OCI-M1 (cell line): Measurements from ENCODE around the gene IL1RN.

Experiments
- DNase-seq: peaks from one replicate; lab custom pipeline; 2025; lab: John Stamatoyannopoulos, UW

IL1RN gene

DNA sequence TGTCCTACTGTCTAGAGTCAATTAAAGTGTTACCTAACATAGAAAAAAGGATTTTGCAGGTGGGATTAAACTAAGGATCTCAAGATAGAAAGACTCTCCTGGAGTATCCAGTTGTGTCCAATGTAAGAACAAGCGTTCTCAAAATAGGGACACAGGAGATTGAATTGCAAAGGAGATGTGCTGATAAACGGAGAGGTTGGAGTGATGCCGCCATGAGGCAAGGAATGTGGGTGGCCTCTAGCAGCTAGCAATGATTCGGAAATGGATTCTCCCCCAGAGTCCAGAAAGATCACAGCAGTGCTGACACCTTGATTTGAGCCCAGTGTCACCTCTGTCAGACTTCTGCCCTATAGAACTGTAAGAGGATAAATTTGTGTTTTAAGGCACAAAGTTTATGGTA lies 24.1 kb upstream of the IL1RN start:
- DNase-seq: no peak

DNA sequence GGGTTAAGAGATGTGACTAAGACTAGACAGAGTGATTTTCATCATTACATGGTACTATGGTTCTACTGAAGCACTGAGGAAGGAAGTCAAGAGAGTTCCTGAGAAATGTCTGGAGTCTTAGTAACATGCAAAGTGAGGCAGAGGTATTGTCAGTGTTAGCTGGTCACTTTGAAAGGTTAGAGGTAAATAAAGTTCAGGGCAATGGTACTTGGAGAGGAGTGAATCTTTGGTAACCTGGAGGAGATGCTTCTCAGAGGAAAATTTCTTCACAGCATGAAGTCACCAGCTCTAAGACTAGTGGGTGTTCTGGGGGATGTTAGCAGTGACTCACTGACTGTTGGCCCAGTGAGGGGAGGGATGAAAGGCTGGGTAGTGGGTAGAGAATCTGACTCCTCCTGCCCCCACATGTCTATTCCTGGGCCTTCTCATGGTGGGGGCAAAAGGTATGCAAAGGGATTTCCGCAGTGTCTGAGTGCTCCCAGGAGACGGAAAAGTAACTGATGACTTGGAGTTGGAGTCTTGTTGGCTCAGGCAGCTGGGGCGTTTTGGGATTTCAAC lies 23.3 kb upstream of the IL1RN start:
- no peak for DNase-seq

DNA sequence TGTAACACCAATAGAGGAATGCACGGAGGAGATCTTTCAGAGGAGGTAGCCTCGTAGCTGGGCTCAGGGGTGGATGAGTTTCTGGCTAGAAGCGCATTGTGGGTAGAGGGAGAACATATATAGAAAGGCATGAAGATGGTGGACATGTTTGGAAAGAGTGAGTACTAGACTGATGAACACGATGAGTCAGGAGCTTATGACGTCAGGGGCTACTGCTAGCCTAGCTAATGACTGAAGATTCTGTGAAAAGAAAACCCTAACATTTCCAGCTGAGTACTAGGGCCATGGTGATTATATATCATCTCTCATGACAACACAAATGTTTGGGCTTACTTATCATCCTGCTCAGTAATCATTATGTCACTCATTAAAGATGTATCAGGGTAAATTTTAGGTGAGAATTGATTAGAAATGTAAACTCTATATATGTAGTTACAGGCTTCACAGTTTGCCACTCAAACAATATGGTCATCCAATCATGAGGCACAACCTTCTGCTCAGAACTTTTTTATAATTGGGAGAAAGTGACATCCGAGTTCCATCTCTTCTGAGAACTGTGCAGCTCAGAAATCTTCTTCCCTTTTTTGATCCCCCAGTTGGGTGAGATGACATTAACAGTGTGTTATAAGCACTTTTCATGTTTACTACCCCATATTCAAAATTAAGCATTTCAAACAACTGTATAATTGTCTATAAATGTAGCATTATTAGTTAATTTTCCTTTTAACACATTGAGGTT lies 22.2 kb upstream of the IL1RN start:
- peak; percentile 27 for DNase-seq

DNA sequence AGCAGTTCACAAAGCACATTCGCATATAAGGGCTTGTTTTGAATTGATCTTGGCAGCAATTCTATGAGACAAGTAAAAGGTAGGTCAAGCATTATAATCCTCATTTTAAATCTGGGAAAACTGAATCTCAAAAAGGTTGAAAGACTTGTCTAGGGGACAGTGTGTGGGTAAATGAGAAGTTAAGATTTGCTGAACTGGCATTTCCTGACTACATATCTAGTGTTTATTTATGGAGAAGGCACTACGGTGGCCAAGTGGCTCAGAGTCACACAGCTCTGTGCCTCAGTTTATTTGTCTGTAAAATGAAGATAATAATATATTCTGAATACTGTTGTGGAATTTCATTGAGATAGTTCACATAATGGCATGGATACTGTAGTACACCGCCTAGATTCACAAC lies 16.3 kb upstream of the IL1RN start:
- DNase-seq: no peak

DNA sequence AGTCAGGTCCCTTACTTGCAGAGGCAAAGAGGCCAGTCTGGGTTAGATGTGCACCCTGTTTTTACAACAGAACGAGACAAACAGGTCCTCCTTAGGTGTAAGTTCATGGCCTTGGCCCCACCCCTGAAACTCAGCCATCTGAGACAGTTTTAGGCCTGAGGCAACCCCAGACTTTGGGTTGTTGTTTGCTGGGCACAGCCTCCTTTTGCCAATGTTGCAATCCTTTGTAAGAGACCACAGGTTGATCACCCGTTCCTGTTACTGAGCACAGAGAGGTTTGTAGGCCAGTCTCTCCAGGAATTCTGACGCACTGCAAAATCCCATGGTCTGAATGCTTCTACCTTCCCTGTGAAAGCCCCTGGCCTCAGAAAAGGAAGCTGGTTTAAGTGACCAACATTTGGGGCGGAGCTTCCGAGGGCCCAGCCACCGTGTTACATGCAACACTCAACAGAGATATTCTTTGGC lies 15.5 kb upstream of the IL1RN start:
- no peak for DNase-seq

DNA sequence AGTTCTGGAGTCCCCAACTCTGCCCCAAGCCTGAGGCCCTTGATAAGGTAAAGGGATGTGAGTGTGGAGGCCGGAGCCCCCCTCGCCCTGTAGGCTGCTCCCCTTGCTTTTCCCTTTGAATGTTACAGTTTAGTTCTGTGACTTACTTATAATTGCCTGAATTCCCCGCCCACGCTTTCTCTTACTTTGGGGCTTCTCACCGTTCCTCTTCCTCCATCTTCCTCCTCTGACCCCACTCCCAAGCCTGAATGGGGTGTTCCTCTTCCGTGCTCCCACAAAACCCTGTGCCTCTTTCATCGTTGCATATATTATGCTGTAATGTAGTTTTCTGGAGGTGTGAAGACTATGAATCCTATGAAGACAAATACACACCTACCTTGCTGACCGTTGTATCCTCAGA lies 15.0 kb upstream of the IL1RN start:
- DNase-seq: no peak

DNA sequence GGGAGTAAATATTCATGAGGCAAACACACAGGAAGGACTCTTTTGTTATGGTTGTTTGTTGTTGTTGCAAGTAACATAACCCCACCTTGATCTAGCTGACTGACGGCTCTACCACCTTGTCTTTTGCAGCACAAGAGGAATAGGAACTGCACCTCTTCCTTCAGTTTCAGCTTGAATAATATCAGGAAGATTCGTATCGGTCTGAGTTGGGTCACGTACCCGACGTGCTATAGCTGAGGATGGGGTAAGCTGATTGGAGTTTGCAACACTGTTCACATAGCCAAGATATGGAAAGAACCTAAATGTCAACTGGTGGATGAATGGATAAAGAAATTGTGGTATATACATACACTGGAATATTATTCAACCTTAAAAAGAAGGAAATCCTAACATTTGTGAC lies 14.5 kb upstream of the IL1RN start:
- DNase-seq: no peak

DNA sequence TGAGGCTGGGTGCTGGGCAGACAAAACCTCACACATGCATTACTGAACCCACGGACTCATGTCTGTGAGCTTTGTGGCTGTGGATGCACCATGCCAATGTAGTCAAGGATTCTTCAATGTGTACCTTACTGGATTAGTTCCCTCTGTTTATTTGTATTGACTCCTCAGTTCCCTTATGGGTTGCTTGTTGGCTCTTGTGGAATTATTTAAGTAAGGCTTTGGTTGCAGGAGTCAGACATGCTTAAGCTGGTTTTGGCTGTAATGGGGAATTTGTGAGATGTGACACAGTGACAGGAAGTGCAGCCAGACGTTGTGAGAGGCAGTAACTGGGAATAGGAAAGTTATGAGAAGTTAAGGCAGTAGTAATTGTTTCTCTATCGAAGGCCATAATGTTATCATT lies 13.6 kb upstream of the IL1RN start:
- DNase-seq: no peak

DNA sequence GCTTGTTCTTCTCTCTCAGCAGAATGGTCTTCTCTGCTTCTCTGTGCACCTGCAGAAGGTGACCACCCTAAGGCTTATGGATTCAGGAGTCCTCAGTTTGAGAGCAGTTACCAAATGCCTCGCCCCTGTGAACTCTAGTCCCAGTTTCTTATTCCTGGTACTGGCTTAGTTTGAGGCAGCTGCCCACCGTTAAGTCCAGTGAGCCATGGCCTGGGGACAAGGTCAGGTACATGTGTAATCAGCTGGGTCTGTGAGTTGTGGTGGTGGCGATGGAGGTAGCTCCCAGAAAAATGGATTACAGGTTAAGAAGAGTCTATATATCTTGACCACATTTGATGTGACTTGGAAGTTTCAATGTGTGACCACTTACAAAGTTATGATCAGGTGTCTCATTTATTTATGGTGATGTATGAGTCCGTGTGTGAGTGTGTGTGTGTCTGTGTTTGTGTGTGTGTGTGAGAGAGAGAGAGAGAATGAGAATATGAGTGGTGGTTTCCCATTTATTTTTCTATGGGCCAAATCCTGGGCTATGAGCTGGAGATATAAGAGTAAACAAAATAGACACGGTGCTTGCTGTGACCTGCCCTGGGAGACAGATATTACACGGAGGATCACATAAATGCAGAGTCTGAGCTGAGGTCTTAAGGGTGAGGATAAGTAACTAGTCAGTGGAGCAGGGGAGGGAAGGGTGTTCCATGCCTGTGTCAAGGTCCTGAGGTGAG lies 13.0 kb upstream of the IL1RN start:
- no peak for DNase-seq

DNA sequence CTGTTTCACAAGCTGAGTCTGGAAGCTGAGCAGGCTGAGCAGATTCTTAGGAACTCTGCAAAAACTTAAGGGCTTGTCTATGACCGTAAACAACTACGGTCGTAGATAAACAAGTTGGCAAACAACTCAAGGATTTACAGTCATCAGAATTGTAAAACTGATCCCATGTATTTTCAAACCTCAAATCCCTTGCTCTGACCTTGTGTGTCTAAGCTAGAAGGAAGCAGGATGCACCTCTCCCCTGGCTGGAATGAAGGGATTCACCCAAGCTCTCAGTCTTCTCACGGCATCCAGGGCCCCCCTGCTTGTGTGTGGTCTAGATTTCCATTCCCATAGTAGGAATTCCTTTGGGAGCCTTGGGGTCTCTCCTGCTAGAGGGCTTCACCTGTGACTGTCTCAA lies 12.4 kb upstream of the IL1RN start:
- no peak for DNase-seq

DNA sequence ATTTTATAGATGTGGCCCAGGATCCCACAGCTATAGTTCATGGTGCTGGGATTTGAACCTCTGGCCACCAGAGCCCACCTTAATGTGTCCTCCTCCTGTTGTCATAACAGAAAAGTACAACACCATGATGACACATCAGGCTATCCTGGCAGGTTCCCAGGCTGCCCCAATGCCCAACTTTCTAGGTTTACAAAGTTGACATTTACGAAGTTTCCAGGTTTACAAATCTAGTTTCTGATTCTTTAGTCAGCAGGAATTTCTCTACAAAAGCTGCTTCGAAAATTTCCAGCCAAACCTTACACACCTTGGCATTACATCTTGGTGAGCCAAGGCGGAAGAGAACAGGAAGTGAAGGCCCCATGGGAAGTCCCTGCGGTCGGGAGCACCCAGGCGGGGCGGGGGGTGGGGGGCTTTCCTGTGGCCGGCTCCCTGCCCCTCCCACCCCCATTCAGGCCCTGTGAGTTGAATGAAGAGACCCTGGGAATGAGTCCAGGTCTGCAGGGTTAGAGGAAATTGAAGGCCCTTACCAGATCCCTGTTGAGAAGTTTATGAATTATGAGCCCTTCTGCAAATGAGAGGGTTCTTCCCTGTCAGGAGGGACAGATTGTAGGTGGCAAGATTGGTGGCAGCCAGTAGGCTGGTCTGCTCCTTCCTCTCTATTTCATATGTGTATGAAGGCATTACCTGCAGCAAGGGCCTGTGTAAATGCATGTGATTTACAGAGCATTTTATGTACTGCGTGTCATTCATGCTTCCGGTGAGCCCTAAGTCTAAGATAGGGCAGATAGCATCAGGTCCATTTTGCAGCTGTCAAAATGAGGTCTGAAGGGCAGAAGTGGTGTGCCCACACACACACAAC lies 11.1 kb upstream of the IL1RN start:
- DNase-seq: no peak

DNA sequence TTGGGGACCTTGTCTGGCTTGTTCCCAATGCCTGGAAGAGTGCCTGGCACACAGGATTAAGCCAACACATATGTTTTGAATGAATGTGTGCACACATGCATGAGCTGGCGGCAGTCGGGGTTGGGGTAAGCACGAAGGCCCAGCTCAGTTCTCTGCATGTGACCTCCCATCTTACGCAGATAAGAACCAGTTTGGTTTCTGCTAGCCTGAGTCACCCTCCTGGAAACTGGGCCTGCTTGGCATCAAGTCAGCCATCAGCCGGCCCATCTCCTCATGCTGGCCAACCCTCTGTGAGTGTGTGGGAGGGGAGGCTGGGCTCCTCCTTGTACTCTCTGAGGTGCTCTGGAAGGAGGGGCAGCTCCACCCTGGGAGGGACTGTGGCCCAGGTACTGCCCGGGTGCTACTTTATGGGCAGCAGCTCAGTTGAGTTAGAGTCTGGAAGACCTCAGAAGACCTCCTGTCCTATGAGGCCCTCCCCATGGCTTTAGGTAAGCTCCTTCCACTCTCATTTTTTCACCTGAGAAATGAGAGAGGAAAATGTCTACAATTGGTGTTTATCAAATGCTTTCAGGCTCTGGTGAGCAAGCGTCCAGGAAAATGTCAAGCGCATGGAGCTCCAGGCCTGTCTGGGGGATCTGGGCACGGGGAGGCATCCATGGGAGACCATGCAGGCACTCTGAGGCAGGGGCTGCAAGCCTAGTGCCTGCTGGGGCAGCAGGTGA lies 9.7 kb upstream of the IL1RN start:
- DNase-seq: peak; percentile 87

DNA sequence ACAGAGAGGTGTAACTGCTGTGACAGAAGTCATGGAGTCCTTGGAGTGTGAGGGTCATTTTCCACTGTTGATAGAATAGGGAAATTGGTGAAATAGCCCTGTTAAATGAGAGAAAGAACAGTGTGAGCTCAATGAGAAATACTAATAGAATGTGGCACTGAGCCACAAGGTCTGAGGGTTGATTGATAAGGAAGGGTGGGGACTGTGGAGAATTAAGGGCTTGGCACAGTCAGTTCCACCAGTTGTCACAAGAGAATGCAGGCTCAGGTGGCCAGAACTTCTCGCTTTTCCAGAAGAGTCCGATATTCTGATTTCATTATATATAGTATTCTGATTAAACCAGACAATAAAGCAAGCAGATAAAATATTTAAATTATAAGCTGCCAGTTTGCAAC lies 9.1 kb upstream of the IL1RN start:
- no peak for DNase-seq

DNA sequence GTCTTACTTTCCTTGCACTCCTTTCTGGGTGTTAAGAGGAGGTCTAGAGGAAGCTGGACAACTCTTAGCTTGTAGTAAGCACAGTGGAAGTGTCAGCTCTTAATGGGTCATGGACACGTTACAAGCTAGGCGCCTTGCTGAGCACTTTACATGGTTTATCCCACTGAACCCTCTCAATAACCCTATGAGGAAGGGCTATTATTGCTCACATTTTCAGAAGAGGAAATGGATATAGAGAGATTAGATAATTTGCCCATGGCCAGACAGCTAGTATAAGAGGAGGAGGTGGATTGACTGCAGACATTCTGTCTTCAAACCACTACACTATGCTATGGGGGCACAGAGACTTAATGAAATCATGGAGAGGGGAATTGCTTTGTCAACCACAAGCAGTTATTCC lies 8.3 kb upstream of the IL1RN start:
- peak; percentile 11 for DNase-seq

DNA sequence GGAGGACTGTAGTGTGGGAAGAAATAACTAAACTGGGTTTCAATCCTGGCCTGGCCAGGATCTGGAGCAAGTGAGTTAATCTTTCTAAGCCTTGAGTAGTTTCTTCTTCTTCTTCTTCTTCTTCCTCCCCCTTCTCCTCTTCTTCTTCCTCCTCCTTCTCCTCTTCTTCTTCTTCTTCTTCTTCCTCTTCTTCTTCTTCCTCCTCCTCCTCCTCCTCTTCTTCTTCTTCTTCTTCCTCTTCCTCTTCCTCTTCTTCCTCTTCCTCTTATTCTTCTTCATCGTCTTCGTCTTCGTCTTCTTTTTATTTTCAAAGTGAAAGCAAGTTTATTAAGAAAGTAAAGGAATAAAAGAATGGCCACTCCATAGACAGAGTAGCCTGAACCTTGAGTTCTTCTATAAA lies 6.5 kb upstream of the IL1RN start:
- no peak for DNase-seq

DNA sequence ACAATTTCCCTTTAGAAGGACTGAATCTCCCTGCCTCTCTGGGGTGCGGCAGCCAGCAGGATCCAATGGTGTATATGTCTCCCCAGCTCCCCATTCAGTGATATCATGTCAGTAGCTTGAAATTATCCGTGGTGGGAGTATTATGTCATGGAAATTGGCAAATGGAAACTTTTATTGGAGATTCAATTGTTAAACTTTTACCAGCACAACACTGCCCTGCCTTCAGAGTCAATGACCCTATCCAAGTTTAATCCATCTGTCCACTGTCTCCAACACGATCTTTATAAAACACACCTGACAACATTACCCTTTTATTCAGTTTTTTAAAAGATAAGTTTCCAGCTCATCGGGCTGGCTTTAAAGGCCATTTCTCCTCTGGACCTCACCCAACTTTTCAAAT lies 5.0 kb upstream of the IL1RN start:
- DNase-seq: no peak

DNA sequence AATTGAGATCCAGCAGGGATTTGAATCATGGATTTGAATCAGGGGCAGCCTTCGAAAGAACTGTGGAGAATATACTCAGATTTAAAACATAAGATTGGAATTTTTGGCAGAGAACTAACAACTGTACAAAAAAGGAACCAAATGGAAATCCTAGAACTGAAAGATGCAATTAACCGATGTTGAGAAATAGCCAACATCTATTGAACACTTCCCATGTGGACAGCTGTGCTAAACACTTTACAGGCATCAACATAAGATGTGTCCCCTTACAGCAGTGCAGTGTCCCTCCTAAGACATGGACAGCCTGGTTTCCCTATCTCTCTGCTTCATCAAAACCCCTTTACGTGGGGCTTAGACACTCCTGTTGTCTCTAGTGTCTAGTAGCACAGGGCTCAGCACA lies 3.7 kb upstream of the IL1RN start:
- DNase-seq: no peak

DNA sequence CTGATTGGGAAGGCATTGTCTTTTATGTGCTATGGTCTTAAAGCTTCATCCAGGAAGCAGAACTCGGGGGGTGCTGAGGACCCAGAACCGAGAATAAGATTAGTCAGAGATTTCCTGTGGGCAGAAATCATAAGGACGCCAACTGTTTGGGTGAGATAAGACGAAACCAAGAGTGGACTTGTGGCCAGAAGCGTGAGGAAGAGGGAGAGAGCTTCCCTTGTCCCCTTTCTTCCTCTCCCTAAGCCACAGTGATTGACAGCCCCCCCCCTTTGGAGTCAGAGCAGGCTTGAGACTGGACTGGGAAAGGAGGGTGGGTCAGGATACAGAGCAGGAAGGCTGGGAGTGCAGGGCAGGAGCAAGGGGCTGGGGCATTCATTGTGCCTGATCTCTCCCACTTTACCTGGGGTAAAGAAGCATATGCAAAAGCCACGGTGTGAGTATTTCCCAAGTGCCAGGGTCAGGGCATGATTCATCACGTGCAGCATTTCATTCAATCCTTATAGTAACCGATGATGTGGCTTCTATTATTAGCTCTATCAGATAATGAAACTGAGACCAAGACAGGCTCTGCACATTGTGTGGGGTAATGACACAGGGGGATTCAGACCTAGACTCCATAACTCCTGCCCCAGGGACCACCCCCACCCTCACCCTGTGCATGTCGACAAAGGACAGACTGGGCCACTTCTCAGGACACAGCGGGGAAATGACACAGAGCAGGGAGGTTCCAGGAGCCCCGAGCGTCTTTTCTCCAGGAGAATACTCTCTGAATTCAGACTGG lies 3.0 kb upstream of the IL1RN start:
- peak; percentile 74 for DNase-seq

DNA sequence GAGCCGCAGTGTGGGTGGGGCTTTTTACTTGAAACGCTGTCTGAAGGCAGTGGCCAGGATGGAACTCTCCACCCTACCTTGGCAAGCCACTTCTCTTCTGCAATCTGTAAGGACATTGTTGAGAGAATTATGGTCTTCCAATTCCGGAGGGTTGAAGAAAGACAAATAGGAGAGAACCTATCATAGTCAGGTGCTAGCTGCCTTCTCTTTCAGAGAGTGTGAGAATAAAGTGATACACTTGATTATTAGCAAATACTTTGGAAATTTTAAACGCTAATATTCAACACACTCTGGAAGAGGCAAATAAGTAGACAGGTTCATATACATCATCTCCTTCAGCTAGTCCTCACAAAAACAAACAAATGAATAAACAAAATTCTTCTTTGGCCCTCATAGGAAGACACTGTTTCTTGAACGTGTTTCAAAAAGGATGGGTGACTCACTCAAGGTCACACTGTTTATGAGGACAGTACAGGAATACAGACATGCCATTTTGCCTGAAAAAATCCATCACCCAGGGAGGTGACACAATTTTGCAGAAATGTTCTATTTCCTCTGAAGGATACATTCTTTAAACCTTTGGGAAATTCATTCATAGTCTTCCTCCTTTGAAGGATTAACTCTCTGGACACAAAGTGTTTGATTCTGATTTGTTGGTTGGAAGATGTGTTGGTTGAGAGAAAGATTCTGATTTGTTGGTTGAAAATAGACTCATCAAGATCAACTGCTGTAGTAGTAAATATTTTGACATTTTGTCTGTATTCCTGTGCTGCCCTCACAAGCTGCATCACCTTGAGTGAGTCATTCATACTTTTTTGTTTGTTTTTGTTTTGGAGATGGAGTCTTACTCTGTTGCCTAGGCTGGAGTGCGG lies 2.2 kb upstream of the IL1RN start:
- DNase-seq: no peak
